GM12878 (cell line): Measurements from ENCODE around the gene PCARE. TPM values are rescaled to one million over a fixed set of nuclear protein-coding genes. Genes with fewer than 3 reads are reported as not detected.

Experiments used
- ATAC-seq: fragments of 200-7000 bp; cut with Tn5 transposase; 3 replicates; pipeline ENCODE4 v1.9.1; 2020; ENCODE audit warnings: mild to moderate bottlenecking, moderate library complexity
- BruUV-seq: library from RNA; stranded (reverse); fragments of 400-500 nt; replicated peaks from 2 replicates; lab custom pipeline; 2021; lab: Mats Ljungman, UMichigan
- CTCF ChIA-PET: fragments of 300-600 bp; sonication (Branson Sonifier 250); formaldehyde crosslinking; extraction: SDS; loops from one replicate; lab custom pipeline; 2021; ENCODE audit warnings: inconsistent platforms; lab: Yijun Ruan, JAX
- POLR2A ChIA-PET: fragments of 350-600 bp; formaldehyde crosslinking; extraction: SDS; loops from one replicate; lab custom pipeline; 2021; ENCODE audit warnings: inconsistent platforms; lab: Charles Lee
- RAD21 ChIA-PET: fragments of 300-600 bp; sonication (Branson Sonifier 250); formaldehyde crosslinking; loops from one replicate; lab custom pipeline; 2023; ENCODE audit warnings: antibody characterized with exemption; ENCODE audit not compliant: unreplicated experiment; lab: Charles Lee
- SMC1A ChIA-PET: fragments of 300-600 bp; sonication (Branson Sonifier 250); formaldehyde crosslinking; loops from one replicate; lab custom pipeline; 2023; ENCODE audit not compliant: unreplicated experiment, uncharacterized antibody; lab: Charles Lee
- DNase-seq: peaks from one replicate; pipeline ENCODE4 v3.0.0-alpha.2; 2011; ENCODE audit warnings: low read depth, low spot score
- FAIRE-seq: peaks from 3 replicates; lab custom pipeline; 2011; peaks lifted over from hg19 to GRCh38; lab: Jason Lieb, UNC
- H2AFZ ChIP-seq: 2 replicates; pipeline ENCODE4 v1.6.0; 2011; ENCODE audit warnings: low read depth, low read length, control low read depth; ENCODE audit not compliant: control insufficient read depth
- H3K27ac ChIP-seq: 2 replicates; pipeline ENCODE4 v1.5.1; 2011; ENCODE audit warnings: control low read depth; ENCODE audit not compliant: control insufficient read depth, insufficient read depth
- H3K27me3 ChIP-seq, 2 experiments: replicated peaks in 1 of 2; 2 replicates each; pipeline versions ENCODE4 v1.6.0 to v1.6.1; 2011; ENCODE audit warnings: low read length in 1 of 2; ENCODE audit not compliant: control insufficient read depth in 2 of 2, insufficient read depth in 2 of 2
- H3K36me3 ChIP-seq, 2 experiments: 2 replicates each; pipeline ENCODE4 v1.5.1; 2011; ENCODE audit warnings: low read length in 1 of 2; ENCODE audit not compliant: control insufficient read depth in 2 of 2, insufficient read depth in 2 of 2
- H3K4me1 ChIP-seq: 2 replicates; pipeline ENCODE4 v1.6.1; 2011; ENCODE audit warnings: mild to moderate bottlenecking, low read length, moderate library complexity, mixed read lengths; ENCODE audit not compliant: control insufficient read depth, insufficient read depth
- H3K4me2 ChIP-seq: 2 replicates; pipeline ENCODE4 v1.6.0; 2011; ENCODE audit warnings: control low read depth; ENCODE audit not compliant: control insufficient read depth, insufficient read depth
- H3K4me3 ChIP-seq: fragments of 200-600 bp; sonication (generic); 2 replicates; pipeline ENCODE4 v1.5.1; 2016
- H3K79me2 ChIP-seq: 2 replicates; pipeline ENCODE4 v1.6.0; 2011; ENCODE audit warnings: low read length; ENCODE audit not compliant: control insufficient read depth, insufficient read depth
- H3K9ac ChIP-seq: 2 replicates; pipeline ENCODE4 v1.8.0; 2011; ENCODE audit warnings: low read length, control low read depth, mixed read lengths; ENCODE audit not compliant: control insufficient read depth, insufficient read depth
- H3K9me3 ChIP-seq: replicated peaks from 3 replicates; pipeline ENCODE4 v1.5.1; 2011; ENCODE audit warnings: mild to moderate bottlenecking, low read length; ENCODE audit not compliant: control insufficient read depth, insufficient read depth
- H4K20me1 ChIP-seq: 2 replicates; pipeline ENCODE4 v1.6.0; 2011; ENCODE audit not compliant: control insufficient read depth, insufficient read depth
- BHLHE40 ChIP-seq, 2 experiments: fragments of 450-650 bp in 1 of 2; IDR thresholded peaks; 2 replicates each; pipeline ENCODE4 v1.6.1; 2011 to 2017; ENCODE audit warnings: low read depth in 2 of 2, borderline replicate concordance in 1 of 2, improper control_type of control experiment in 1 of 2, low read length in 1 of 2, mild to moderate bottlenecking in 1 of 2
- CHD2 ChIP-seq: IDR thresholded peaks from 2 replicates; pipeline ENCODE4 v1.6.1; 2011; ENCODE audit warnings: low read depth, low read length, improper control_type of control experiment, borderline replicate concordance
- CHD4 ChIP-seq: fragments of 200-600 bp; sonication (generic); IDR thresholded peaks from 2 replicates; pipeline ENCODE4 v1.6.1; 2016; ENCODE audit warnings: mild to moderate bottlenecking
- NR2C2 ChIP-seq: IDR thresholded peaks from 2 replicates; pipeline ENCODE4 v1.6.1; 2011; ENCODE audit warnings: borderline replicate concordance, low read depth; ENCODE audit not compliant: control insufficient read depth, insufficient read length
- RELA ChIP-seq: fragments of 450-650 bp; IDR thresholded peaks from 2 replicates; pipeline ENCODE4 v1.8.0; 2014; ENCODE audit warnings: borderline replicate concordance; ENCODE audit not compliant: partially characterized antibody
- ZNF384 ChIP-seq: IDR thresholded peaks from 2 replicates; pipeline ENCODE4 v1.6.1; 2012; ENCODE audit warnings: low read depth, mild to moderate bottlenecking, low read length, improper control_type of control experiment, borderline replicate concordance
- in situ Hi-C: fragments of 300-500 bp; cut with MboI; formaldehyde crosslinking; loops from 9 replicates; pipeline ENCODE4 v1.14.3; 2018; ENCODE audit warnings: mixed read lengths
- intact Hi-C: fragments of 100-400 bp; cut with micrococcal nuclease; formaldehyde crosslinking; loops from one replicate; pipeline ENCODE4 v1.14.2; 2022; ENCODE audit not compliant: unreplicated experiment
- polyA plus RNA-seq, 11 experiments: library from polyadenylated mRNA; depleted of rRNA in 4 of 11; unstranded in 6 of 11; stranded (reverse) in 5 of 11; fragments of >200 nt; fragmentation: Nextera tagmentation in 4 of 11; fragmentation: Illumina TruSeq in 1 of 11; extraction: Ambion mirVana in 4 of 11; extraction: Trizol in 1 of 11; gene quantifications; 1 replicate in 1 of 11; 2 replicates in 10 of 11; pipeline versions ENCODE4 v1.2.1 to v1.2.3, GENCODE V29; 2011 to 2016; ENCODE audit warnings: inconsistent platforms in 2 of 11, missing spikeins in 2 of 11, low read depth in 1 of 11
- total RNA-seq, 4 experiments: library from RNA; depleted of rRNA in 3 of 4; stranded (reverse); fragments of >200 nt in 3 of 4; fragmentation: Illumina TruSeq in 1 of 4; extraction: Trizol in 1 of 4; gene quantifications; 2 replicates each; pipeline versions ENCODE4 v1.2.1 to v1.2.3, GENCODE V29; 2013 to 2021
- TF ChIP-seq, protein P1 (sequence below): IDR thresholded peaks from 2 replicates; pipeline ENCODE4 v1.6.1; 2011; ENCODE audit warnings: borderline replicate concordance, low read depth, mild to moderate bottlenecking, moderate library complexity, low read length; ENCODE audit not compliant: insufficient read depth, poor library complexity, severe bottlenecking
- TF ChIP-seq, protein P2 (sequence below): fragments of 150-350 bp; IDR thresholded peaks from 2 replicates; pipeline ENCODE4 v1.6.1; 2016; ENCODE audit warnings: low read depth, low read length
- TF ChIP-seq, protein P3 (sequence below): fragments of 450-650 bp; IDR thresholded peaks from 2 replicates; pipeline ENCODE4 v1.6.1; 2017; ENCODE audit warnings: low read depth, mild to moderate bottlenecking, moderate library complexity

Gene PCARE
- total and polyA plus RNA-seq, 10 of the 15 experiments (the other 5 are each of a cell fraction or from before 2014, with no cell fraction given), result 0.04 to 0.08 (median 0.06) TPM; not detected in 5

DNA sequence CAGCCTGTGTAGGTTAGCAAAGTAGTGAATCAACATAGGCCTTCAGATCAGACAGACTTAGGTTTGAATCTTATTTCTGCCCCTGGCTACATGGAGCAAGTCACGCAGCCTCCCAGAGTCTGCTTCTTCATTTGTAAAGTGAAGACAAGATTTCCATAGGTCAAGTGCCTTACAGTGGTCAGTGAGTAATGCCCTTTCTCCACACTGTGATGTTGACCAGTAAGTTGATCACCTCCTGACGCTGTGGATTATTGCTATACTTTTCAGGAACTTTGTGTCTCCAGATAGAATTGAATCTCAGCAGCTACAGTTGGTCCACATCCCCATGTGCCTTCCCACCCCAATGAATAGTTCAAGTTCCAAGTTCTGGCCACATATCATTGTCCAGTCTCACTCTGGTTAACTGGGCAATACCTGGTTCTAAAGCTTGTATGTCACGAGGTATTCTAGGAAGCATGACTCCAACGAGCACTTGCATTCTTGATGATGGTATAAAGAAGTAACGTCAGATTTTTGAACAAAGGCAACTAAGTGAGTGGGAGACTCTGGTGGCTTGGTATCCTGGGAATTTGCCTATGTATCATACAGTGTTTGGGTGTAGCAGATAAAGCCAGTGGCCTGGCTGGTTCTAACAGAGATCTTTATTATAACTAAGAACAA, 38.8 kb upstream of the PCARE start (continued):
- TF ChIP-seq, protein P1, sequence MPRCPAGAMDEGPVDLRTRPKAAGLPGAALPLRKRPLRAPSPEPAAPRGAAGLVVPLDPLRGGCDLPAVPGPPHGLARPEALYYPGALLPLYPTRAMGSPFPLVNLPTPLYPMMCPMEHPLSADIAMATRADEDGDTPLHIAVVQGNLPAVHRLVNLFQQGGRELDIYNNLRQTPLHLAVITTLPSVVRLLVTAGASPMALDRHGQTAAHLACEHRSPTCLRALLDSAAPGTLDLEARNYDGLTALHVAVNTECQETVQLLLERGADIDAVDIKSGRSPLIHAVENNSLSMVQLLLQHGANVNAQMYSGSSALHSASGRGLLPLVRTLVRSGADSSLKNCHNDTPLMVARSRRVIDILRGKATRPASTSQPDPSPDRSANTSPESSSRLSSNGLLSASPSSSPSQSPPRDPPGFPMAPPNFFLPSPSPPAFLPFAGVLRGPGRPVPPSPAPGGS, result no peak
- TF ChIP-seq, protein P2, sequence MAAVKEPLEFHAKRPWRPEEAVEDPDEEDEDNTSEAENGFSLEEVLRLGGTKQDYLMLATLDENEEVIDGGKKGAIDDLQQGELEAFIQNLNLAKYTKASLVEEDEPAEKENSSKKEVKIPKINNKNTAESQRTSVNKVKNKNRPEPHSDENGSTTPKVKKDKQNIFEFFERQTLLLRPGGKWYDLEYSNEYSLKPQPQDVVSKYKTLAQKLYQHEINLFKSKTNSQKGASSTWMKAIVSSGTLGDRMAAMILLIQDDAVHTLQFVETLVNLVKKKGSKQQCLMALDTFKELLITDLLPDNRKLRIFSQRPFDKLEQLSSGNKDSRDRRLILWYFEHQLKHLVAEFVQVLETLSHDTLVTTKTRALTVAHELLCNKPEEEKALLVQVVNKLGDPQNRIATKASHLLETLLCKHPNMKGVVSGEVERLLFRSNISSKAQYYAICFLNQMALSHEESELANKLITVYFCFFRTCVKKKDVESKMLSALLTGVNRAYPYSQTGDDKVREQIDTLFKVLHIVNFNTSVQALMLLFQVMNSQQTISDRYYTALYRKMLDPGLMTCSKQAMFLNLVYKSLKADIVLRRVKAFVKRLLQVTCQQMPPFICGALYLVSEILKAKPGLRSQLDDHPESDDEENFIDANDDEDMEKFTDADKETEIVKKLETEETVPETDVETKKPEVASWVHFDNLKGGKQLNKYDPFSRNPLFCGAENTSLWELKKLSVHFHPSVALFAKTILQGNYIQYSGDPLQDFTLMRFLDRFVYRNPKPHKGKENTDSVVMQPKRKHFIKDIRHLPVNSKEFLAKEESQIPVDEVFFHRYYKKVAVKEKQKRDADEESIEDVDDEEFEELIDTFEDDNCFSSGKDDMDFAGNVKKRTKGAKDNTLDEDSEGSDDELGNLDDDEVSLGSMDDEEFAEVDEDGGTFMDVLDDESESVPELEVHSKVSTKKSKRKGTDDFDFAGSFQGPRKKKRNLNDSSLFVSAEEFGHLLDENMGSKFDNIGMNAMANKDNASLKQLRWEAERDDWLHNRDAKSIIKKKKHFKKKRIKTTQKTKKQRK, result no peak
- no peak for TF ChIP-seq BHLHE40 (IDR thresholded peaks at IDR 0.05; ENCODE audit: borderline replicate concordance in 1 of 2, low read depth in 2 of 2, low read length in 1 of 2)
- no peak for TF ChIP-seq CHD2

DNA sequence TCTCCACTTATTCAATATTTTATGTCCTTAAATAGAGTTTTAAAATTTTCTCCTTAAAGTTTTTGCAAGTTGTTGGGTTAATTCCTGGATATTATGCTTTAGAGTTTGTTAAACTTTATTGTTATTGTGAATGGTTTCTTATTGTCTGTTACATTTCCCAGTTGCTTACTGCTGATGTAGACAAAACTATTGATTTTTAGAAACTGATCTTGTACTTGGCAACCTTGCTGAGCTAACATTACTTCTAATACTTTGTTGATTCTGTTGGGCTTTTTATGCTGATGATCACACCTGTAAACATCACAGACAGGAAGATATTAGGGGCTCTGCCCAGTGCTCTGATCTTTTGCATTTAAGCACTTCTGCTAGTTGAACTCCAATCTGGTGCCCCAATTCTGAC, 38.1 kb upstream of the PCARE start:
- ATAC-seq (no peak), DNase-seq (no peak), FAIRE-seq (no peak)
- Histone ChIP-seq H3K79me2 (peaks cover 11% of the 10 kb centered on the region), H3K4me3 (no peak overlapping the region), H3K4me2 (no peak overlapping the region), H3K4me1 (peaks cover 56% of the 10 kb centered on the region), H3K9me3 (no peaks in the 10 kb centered on the region), H3K9ac (no peak overlapping the region), H4K20me1 (no peaks in the 10 kb centered on the region), H3K27me3 (no peaks in the 10 kb centered on the region), H3K36me3 (no peaks in the 10 kb centered on the region), H3K27ac (no peak overlapping the region), H2AFZ (no peak overlapping the region)
- no peak for TF ChIP-seq RELA
- no peak for TF ChIP-seq NR2C2
- no peak for TF ChIP-seq ZNF384
- TF ChIP-seq, protein P3, sequence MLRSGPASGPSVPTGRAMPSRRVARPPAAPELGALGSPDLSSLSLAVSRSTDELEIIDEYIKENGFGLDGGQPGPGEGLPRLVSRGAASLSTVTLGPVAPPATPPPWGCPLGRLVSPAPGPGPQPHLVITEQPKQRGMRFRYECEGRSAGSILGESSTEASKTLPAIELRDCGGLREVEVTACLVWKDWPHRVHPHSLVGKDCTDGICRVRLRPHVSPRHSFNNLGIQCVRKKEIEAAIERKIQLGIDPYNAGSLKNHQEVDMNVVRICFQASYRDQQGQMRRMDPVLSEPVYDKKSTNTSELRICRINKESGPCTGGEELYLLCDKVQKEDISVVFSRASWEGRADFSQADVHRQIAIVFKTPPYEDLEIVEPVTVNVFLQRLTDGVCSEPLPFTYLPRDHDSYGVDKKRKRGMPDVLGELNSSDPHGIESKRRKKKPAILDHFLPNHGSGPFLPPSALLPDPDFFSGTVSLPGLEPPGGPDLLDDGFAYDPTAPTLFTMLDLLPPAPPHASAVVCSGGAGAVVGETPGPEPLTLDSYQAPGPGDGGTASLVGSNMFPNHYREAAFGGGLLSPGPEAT, result no peak
- TF ChIP-seq, protein P1, result no peak
- no peak for TF ChIP-seq CHD4
- intact Hi-C loops, result loop anchor here (5.0 kb wide), 1 partner anchor 40 kb away; the partner anchor contains the start of gene PCARE
- no TSS peak for BruUV-seq
- POLR2A ChIA-PET, result no interaction called here
- CTCF ChIA-PET, result no interaction called here
- in situ Hi-C loops, result no loop called here
- RAD21 ChIA-PET, result no interaction called here
- SMC1A ChIA-PET, result no interaction called here
